Measurements from ENCODE around the gene ARSB.

Gene ARSB

GRCh38 chr5:78896132-78896531 lies 89.0 kb downstream of the ARSB start:
- 83% methylated on average over 3 of the region's 4 CpGs for WGBS (ENCODE audit: insufficient coverage)
- ChIA-PET CTCF (interaction anchor here (1.5 kb wide), 1 partner anchor 9 kb away, joined by 4 read pairs; no protein-coding TSS in a partner anchor), POLR2A (no interaction called here)
- peaks cover 0 to 4% (median 3%) of the 10 kb centered on the region in 4 experiments for H3K36me3 ChIP-seq (ENCODE audit: control insufficient read depth in 4 of 4, insufficient read depth in 4 of 4, low read length in 3 of 4)
- H3K27ac ChIP-seq (ENCODE audit: insufficient read depth in 1 of 2, low read depth in 1 of 2, low read length in 2 of 2, poor library complexity in 1 of 2, severe bottlenecking in 2 of 2) = no peak overlapping the region
- H3K9me3 ChIP-seq (ENCODE audit: control extremely low read depth in 1 of 5, control insufficient read depth in 4 of 5, insufficient read depth in 2 of 5, low read depth in 1 of 5, low read length in 4 of 5) = peaks cover 0 to 20% (median 12%) of the 10 kb centered on the region in 5 experiments
- H3K4me1 ChIP-seq (ENCODE audit: control extremely low read depth in 1 of 4, control insufficient read depth in 4 of 4, insufficient read depth in 4 of 4, low read length in 3 of 4) = no peaks in the 10 kb centered on the region
- DNase-seq = no peak
- H3K4me3 ChIP-seq (ENCODE audit: control insufficient read depth in 1 of 7, extremely low read depth in 1 of 7, insufficient read depth in 4 of 7, low read depth in 2 of 7, low read length in 6 of 7) = no peak overlapping the region
- no peaks in the 10 kb centered on the region for H3K27me3 ChIP-seq (replicated peaks in 2 of 5; ENCODE audit: control insufficient read depth in 4 of 5, insufficient read depth in 5 of 5, low read length in 4 of 5)

DNA sequence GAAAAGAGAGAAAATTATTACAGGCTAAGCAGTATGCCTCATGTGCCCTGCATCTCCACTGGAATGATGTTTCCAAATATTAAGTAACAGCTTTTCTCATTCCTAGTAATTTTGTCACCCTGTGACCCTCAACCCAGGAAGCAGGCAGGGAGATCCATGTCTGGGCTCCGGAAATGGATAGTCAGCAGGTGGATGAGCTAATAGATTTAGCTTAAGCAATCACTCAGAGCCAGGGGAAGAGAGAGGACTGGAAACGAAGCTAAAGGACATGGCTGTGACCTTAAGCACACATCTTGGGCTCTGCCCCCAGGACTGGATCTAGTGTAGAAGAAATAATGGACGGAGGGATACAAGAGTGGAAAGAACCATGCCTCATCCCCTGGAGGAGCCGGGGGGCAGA lies 89.5 kb downstream of the ARSB start:
- DNase-seq = no peak
- H3K4me3 ChIP-seq (ENCODE audit: control insufficient read depth in 1 of 7, extremely low read depth in 1 of 7, insufficient read depth in 4 of 7, low read depth in 2 of 7, low read length in 6 of 7) = no peak overlapping the region
- POLR2A ChIA-PET = no interaction called here
- H3K9me3 ChIP-seq (ENCODE audit: control extremely low read depth in 1 of 5, control insufficient read depth in 4 of 5, insufficient read depth in 2 of 5, low read depth in 1 of 5, low read length in 4 of 5) = peaks cover 0 to 18% (median 10%) of the 10 kb centered on the region in 5 experiments
- H3K36me3 ChIP-seq (ENCODE audit: control insufficient read depth in 4 of 4, insufficient read depth in 4 of 4, low read length in 3 of 4) = peaks cover 0 to 4% (median 3%) of the 10 kb centered on the region in 4 experiments
- WGBS (ENCODE audit: insufficient coverage) = 95% methylated on average over 4 of the region's 4 CpGs
- H3K27ac ChIP-seq (ENCODE audit: insufficient read depth in 1 of 2, low read depth in 1 of 2, low read length in 2 of 2, poor library complexity in 1 of 2, severe bottlenecking in 2 of 2) = no peak overlapping the region
- no peaks in the 10 kb centered on the region for H3K4me1 ChIP-seq (ENCODE audit: control extremely low read depth in 1 of 4, control insufficient read depth in 4 of 4, insufficient read depth in 4 of 4, low read length in 3 of 4)
- no peaks in the 10 kb centered on the region for H3K27me3 ChIP-seq (replicated peaks in 2 of 5; ENCODE audit: control insufficient read depth in 4 of 5, insufficient read depth in 5 of 5, low read length in 4 of 5)
- CTCF ChIA-PET = interaction anchor here (1.5 kb wide), 1 partner anchor 8 kb away, joined by 4 read pairs; no protein-coding TSS in a partner anchor

DNA sequence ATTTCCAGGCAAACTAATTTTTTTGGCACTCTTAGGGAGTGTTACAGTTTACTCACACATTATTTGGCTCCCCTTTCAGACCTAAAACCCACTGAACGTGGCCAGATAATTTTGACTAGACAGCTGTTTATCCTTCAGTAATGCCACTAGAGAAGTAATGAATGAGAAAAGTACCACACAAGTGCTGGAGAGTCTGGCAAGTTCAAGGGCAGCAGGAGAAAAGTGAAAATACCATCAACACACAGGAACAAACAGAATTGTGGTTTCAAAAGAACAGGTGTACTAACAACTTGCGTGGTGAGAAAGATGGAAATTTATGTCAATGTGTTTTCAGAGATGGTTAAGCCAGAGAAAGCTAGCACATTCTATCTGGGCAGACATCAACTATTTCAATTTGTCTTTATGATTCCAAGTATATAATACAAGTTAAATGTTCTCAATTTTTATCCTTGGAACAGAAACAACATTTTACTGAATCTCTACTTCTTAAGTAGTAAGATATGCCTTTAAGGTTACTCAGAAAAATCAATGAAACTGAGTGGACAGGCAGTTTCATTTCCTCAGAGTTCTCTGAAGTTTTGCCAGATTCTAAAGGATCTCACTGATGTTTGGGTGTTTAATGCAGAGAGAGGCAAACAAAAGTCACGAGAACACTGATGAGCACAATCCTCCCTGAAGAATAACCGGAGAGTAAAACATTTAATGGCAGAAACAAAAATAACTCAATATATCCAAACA lies 91.0 kb downstream of the ARSB start:
- CTCF ChIA-PET = no interaction called here

DNA sequence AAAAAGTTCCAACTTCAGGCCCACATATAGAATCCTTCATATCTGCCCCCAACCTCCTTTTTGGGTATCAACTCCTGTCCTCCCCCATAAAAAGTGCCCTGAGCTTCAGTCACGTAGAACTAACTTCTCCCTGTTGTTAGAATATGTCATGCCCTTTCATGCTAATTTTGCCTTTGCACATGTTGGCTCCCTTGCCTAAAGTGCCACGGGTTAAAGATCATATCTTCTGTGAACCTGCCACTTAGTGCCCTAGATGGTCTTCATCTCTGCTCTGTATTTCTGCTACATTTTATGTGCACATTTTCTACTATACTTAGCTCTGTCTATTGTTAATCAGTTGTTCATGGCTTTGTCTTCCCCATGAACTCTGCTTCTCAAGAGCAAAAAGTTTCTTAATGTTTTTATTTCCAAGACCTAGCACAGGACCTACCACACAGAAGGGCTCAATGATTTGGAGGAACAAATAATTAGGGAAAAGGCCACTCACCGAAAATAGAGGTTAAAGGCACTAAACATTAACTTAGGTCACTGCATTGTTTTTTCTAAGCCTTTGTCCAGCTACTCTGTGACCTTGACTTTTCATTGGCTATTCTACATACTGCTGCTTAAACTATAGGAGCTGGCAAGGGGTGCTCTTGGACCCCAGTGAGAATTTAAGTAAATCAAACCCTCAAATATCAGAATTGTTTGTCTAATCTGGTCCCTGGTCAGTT lies 94.3 kb downstream of the ARSB start:
- 85% methylated on average over 3 of the region's 3 CpGs for WGBS (ENCODE audit: insufficient coverage)

More for the DNA sequence above, 91.0 kb downstream of the ARSB start:
- 100% methylated on average over 1 of the region's 4 CpGs for WGBS (ENCODE audit: insufficient coverage)
- POLR2A ChIA-PET = no interaction called here
- Histone ChIP-seq H3K27ac (ENCODE audit: insufficient read depth in 1 of 2, low read depth in 1 of 2, low read length in 2 of 2, poor library complexity in 1 of 2, severe bottlenecking in 2 of 2) (no peak overlapping the region), H3K9me3 (ENCODE audit: control extremely low read depth in 1 of 5, control insufficient read depth in 4 of 5, insufficient read depth in 2 of 5, low read depth in 1 of 5, low read length in 4 of 5) (peaks cover 0 to 8% (median 3%) of the 10 kb centered on the region in 5 experiments), H3K36me3 (ENCODE audit: control insufficient read depth in 4 of 4, insufficient read depth in 4 of 4, low read length in 3 of 4) (peaks cover 0 to 3% (median 0%) of the 10 kb centered on the region in 4 experiments), H3K4me3 (ENCODE audit: control insufficient read depth in 1 of 7, extremely low read depth in 1 of 7, insufficient read depth in 4 of 7, low read depth in 2 of 7, low read length in 6 of 7) (no peak overlapping the region), H3K27me3 (replicated peaks in 2 of 5; ENCODE audit: control insufficient read depth in 4 of 5, insufficient read depth in 5 of 5, low read length in 4 of 5) (no peaks in the 10 kb centered on the region), H3K4me1 (ENCODE audit: control extremely low read depth in 1 of 4, control insufficient read depth in 4 of 4, insufficient read depth in 4 of 4, low read length in 3 of 4) (no peaks in the 10 kb centered on the region)
- DNase-seq = no peak

GRCh38 chr5:78889369-78890140 lies 95.6 kb downstream of the ARSB start:
- Histone ChIP-seq H3K9me3 (ENCODE audit: control extremely low read depth in 1 of 5, control insufficient read depth in 4 of 5, insufficient read depth in 2 of 5, low read depth in 1 of 5, low read length in 4 of 5) (no peaks in the 10 kb centered on the region), H3K4me3 (ENCODE audit: control insufficient read depth in 1 of 7, extremely low read depth in 1 of 7, insufficient read depth in 4 of 7, low read depth in 2 of 7, low read length in 6 of 7) (no peak overlapping the region), H3K4me1 (ENCODE audit: control extremely low read depth in 1 of 4, control insufficient read depth in 4 of 4, insufficient read depth in 4 of 4, low read length in 3 of 4) (peaks cover 0 to 12% (median 5%) of the 10 kb centered on the region in 4 experiments), H3K27me3 (replicated peaks in 2 of 5; ENCODE audit: control insufficient read depth in 4 of 5, insufficient read depth in 5 of 5, low read length in 4 of 5) (no peaks in the 10 kb centered on the region), H3K36me3 (ENCODE audit: control insufficient read depth in 4 of 4, insufficient read depth in 4 of 4, low read length in 3 of 4) (peaks cover 0 to 7% (median 1%) of the 10 kb centered on the region in 4 experiments), H3K27ac (ENCODE audit: insufficient read depth in 1 of 2, low read depth in 1 of 2, low read length in 2 of 2, poor library complexity in 1 of 2, severe bottlenecking in 2 of 2) (no peak overlapping the region)
- ChIA-PET CTCF (interaction anchor here (6.6 kb wide), 1 partner anchor 75 kb away, joined by 42 read pairs; no protein-coding TSS in a partner anchor), POLR2A (no interaction called here)
- no peak for DNase-seq
- 97% methylated on average over 4 of the region's 6 CpGs for WGBS (ENCODE audit: insufficient coverage)

More for the DNA sequence above, 94.3 kb downstream of the ARSB start:
- POLR2A ChIA-PET = no interaction called here
- Histone ChIP-seq H3K27me3 (replicated peaks in 2 of 5; ENCODE audit: control insufficient read depth in 4 of 5, insufficient read depth in 5 of 5, low read length in 4 of 5) (no peaks in the 10 kb centered on the region), H3K27ac (ENCODE audit: insufficient read depth in 1 of 2, low read depth in 1 of 2, low read length in 2 of 2, poor library complexity in 1 of 2, severe bottlenecking in 2 of 2) (no peak overlapping the region), H3K9me3 (ENCODE audit: control extremely low read depth in 1 of 5, control insufficient read depth in 4 of 5, insufficient read depth in 2 of 5, low read depth in 1 of 5, low read length in 4 of 5) (no peaks in the 10 kb centered on the region), H3K36me3 (ENCODE audit: control insufficient read depth in 4 of 4, insufficient read depth in 4 of 4, low read length in 3 of 4) (peaks cover 0 to 2% (median 0%) of the 10 kb centered on the region in 4 experiments), H3K4me3 (ENCODE audit: control insufficient read depth in 1 of 7, extremely low read depth in 1 of 7, insufficient read depth in 4 of 7, low read depth in 2 of 7, low read length in 6 of 7) (no peak overlapping the region), H3K4me1 (ENCODE audit: control extremely low read depth in 1 of 4, control insufficient read depth in 4 of 4, insufficient read depth in 4 of 4, low read length in 3 of 4) (peaks cover 0 to 12% (median 5%) of the 10 kb centered on the region in 4 experiments)
- CTCF ChIA-PET = interaction anchor here (0.7 to 1.3 kb wide), 4 partner anchors 17 to 310 kb away, joined by 3 to 4 read pairs (median 3); no protein-coding TSS in a partner anchor
- no peak for DNase-seq

- H3K4me3 ChIP-seq (ENCODE audit: control insufficient read depth in 1 of 7, extremely low read depth in 1 of 7, insufficient read depth in 4 of 7, low read depth in 2 of 7, low read length in 6 of 7) = no peak overlapping the region
- ChIA-PET POLR2A (no interaction called here), CTCF (interaction anchor here (1.2 to 6.6 kb wide), 3 partner anchors 10 to 76 kb away, joined by 3 to 42 read pairs (median 20); no protein-coding TSS in a partner anchor)
- H3K27me3 ChIP-seq (replicated peaks in 2 of 5; ENCODE audit: control insufficient read depth in 4 of 5, insufficient read depth in 5 of 5, low read length in 4 of 5) = no peaks in the 10 kb centered on the region
- H3K36me3 ChIP-seq (ENCODE audit: control insufficient read depth in 4 of 4, insufficient read depth in 4 of 4, low read length in 3 of 4) = peaks cover 0 to 7% (median 1%) of the 10 kb centered on the region in 4 experiments
- H3K4me1 ChIP-seq (ENCODE audit: control extremely low read depth in 1 of 4, control insufficient read depth in 4 of 4, insufficient read depth in 4 of 4, low read length in 3 of 4) = peaks cover 0 to 12% (median 5%) of the 10 kb centered on the region in 4 experiments
- no peak for DNase-seq
- H3K9me3 ChIP-seq (ENCODE audit: control extremely low read depth in 1 of 5, control insufficient read depth in 4 of 5, insufficient read depth in 2 of 5, low read depth in 1 of 5, low read length in 4 of 5) = no peaks in the 10 kb centered on the region
- WGBS (ENCODE audit: insufficient coverage) = 95% methylated on average over 6 of the region's 10 CpGs
- no peak overlapping the region for H3K27ac ChIP-seq (ENCODE audit: insufficient read depth in 1 of 2, low read depth in 1 of 2, low read length in 2 of 2, poor library complexity in 1 of 2, severe bottlenecking in 2 of 2)
Measured at GRCh38 chr5:78888580-78889368, 96.3 kb downstream of the ARSB start.

Data from common myeloid progenitor, CD34-positive (primary cell).